Activated T-helper 1 cell treated with anti-CD3 and anti-CD28 coated beads, Interleukin-12 subunit alpha, Interleukin-12 subunit beta, Interleukin-2, Interleukin-4 antibody, amounts not matched to agents 30 ng/mL and 10 ng/mL and 1 ng/mL, durations not matched to agents 14 hours and 24 hours and 36 hours (primary cell): ENCODE measurements around the gene SUGCT. TPM values are rescaled to one million over a fixed set of nuclear protein-coding genes. Genes with fewer than 3 reads are reported as not detected.

Source experiments
- DNase-seq: peaks from one replicate; pipeline ENCODE4 v3.0.0; 2021; ENCODE audit warnings: low spot score
- H3K27ac Mint-ChIP-seq: one replicate; pipeline ENCODE4 v1.8.0; 2021; ENCODE audit warnings: mild to moderate bottlenecking, mixed read lengths
- H3K27me3 Mint-ChIP-seq: one replicate; pipeline ENCODE4 v1.8.0; 2022; ENCODE audit warnings: mild to moderate bottlenecking, moderate library complexity, mixed read lengths; ENCODE audit not compliant: insufficient read depth
- H3K36me3 Mint-ChIP-seq: one replicate; pipeline ENCODE4 v1.8.0; 2021; ENCODE audit warnings: low read depth, mixed read lengths
- H3K4me1 Mint-ChIP-seq: one replicate; pipeline ENCODE4 v1.8.0; 2021; ENCODE audit warnings: low read depth, mixed read lengths
- H3K4me3 Mint-ChIP-seq: one replicate; pipeline ENCODE4 v1.8.0; 2021; ENCODE audit warnings: mild to moderate bottlenecking, moderate library complexity, mixed read lengths
- H3K9me3 Mint-ChIP-seq: one replicate; pipeline ENCODE4 v1.8.0; 2021; ENCODE audit warnings: mixed read lengths
- intact Hi-C: fragments of 100-400 bp; cut with micrococcal nuclease; formaldehyde crosslinking; loops from one replicate; pipeline ENCODE4 v1.15.1; 2024
- total RNA-seq: library from RNA; stranded (reverse); gene quantifications from 2 replicates; pipeline ENCODE4 v1.2.3, GENCODE V29; 2022

The SUGCT gene
- total RNA-seq, 1 donor from 2014 or later = not detected

- Mint-ChIP-seq H3K9me3 (no peaks in the 10 kb centered on the region), H3K27me3 (no peaks in the 10 kb centered on the region), H3K36me3 (no peaks in the 10 kb centered on the region), H3K27ac (no peak overlapping the region), H3K4me3 (no peak overlapping the region), H3K4me1 (no peaks in the 10 kb centered on the region)
- intact Hi-C loops = no loop called here
- no peak for DNase-seq
These were observed 284.2 kb downstream of the SUGCT start for GRCh38 chr7:40418983-40419382.

- no peaks in the 10 kb centered on the region for H3K36me3 Mint-ChIP-seq
- intact Hi-C loops = no loop called here
- no peaks in the 10 kb centered on the region for H3K4me1 Mint-ChIP-seq
- H3K9me3 Mint-ChIP-seq = no peaks in the 10 kb centered on the region
- no peak overlapping the region for H3K4me3 Mint-ChIP-seq
- H3K27me3 Mint-ChIP-seq = no peaks in the 10 kb centered on the region
- H3K27ac Mint-ChIP-seq = no peak overlapping the region
- no peak for DNase-seq
These were observed 285.0 kb downstream of the SUGCT start for GRCh38 chr7:40419806-40420205.

- Mint-ChIP-seq H3K9me3 (no peaks in the 10 kb centered on the region), H3K27ac (no peak overlapping the region), H3K36me3 (no peaks in the 10 kb centered on the region), H3K4me1 (no peaks in the 10 kb centered on the region), H3K27me3 (no peaks in the 10 kb centered on the region), H3K4me3 (no peak overlapping the region)
- intact Hi-C loops = no loop called here
- no peak for DNase-seq
These were observed 286.6 kb downstream of the SUGCT start for GRCh38 chr7:40421433-40421832.

DNA sequence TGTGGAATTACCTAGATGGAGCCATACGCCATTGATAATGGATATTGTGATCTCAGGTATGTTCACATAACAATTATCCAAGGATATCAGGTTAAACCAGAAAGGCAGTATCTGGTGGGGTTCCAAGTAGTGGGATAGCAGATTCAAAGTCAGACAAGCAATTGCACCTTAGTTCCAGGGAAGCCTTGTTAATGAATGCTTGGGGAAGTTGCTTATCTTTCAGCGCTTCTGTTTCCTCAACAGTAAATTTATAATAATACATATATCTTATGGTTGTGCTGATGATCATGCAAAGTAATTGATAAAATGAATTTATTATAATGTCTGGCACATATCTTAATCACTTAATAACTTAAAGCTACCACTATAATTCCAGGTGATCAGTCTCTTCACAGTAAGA lies 290.9 kb downstream of the SUGCT start:
- H3K36me3 Mint-ChIP-seq = no peaks in the 10 kb centered on the region
- no peak overlapping the region for H3K4me3 Mint-ChIP-seq
- no peaks in the 10 kb centered on the region for H3K4me1 Mint-ChIP-seq
- intact Hi-C loops = no loop called here
- no peaks in the 10 kb centered on the region for H3K9me3 Mint-ChIP-seq
- H3K27me3 Mint-ChIP-seq = no peaks in the 10 kb centered on the region
- H3K27ac Mint-ChIP-seq = no peak overlapping the region
- no peak for DNase-seq

DNA sequence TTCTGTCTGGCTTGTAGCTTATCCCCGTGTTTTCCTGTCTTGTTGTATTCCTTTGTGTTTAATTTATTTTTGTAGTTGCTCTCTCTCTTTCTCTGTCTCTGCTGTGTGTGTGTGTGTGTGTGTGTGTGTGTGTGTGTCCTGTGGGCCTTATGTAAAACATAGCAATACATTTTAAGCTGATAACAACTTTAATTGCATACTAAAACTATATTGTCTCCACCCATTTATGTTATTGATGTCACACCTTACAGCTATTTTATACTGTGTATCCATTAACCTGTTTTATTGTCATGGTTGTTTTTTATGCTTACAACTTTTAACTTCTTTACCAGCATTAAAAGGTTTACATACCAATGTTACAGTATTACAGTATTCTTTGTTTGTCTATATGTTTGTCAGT lies 293.6 kb downstream of the SUGCT start:
- H3K27ac Mint-ChIP-seq = no peak overlapping the region
- no peaks in the 10 kb centered on the region for H3K27me3 Mint-ChIP-seq
- no peak overlapping the region for H3K4me3 Mint-ChIP-seq
- no peak for DNase-seq
- H3K9me3 Mint-ChIP-seq = peaks cover 3% of the 10 kb centered on the region
- no peaks in the 10 kb centered on the region for H3K36me3 Mint-ChIP-seq
- intact Hi-C loops = no loop called here
- H3K4me1 Mint-ChIP-seq = no peaks in the 10 kb centered on the region

GRCh38 chr7:40429826-40430225 lies 295.0 kb downstream of the SUGCT start:
- no peaks in the 10 kb centered on the region for H3K36me3 Mint-ChIP-seq
- intact Hi-C loops = no loop called here
- H3K4me3 Mint-ChIP-seq = no peak overlapping the region
- H3K27me3 Mint-ChIP-seq = no peaks in the 10 kb centered on the region
- no peaks in the 10 kb centered on the region for H3K4me1 Mint-ChIP-seq
- H3K9me3 Mint-ChIP-seq = peaks cover 3% of the 10 kb centered on the region
- H3K27ac Mint-ChIP-seq = no peak overlapping the region
- DNase-seq = no peak

DNA sequence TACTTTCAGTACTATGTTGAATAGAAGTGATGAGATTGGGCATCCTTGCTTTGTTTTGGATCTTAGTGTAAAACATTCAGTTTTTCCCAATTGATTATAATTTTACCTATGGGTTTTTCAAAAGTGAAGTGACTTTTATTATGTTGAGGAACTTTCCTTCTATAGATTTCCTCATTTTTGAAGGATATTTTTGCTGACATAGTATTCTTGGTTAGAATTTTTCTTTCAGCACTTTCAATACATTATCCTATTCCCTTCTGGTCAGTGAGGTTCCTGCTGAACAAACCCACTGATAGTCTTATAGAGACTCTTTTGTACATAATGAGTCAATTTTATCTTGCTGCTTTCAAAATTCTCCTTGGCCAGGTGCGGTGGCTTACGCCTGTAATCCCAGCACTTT lies 297.2 kb downstream of the SUGCT start:
- intact Hi-C loops = no loop called here
- H3K4me1 Mint-ChIP-seq = no peaks in the 10 kb centered on the region
- no peaks in the 10 kb centered on the region for H3K27me3 Mint-ChIP-seq
- no peak overlapping the region for H3K27ac Mint-ChIP-seq
- no peak for DNase-seq
- peaks cover 3% of the 10 kb centered on the region for H3K9me3 Mint-ChIP-seq
- H3K36me3 Mint-ChIP-seq = no peaks in the 10 kb centered on the region
- no peak overlapping the region for H3K4me3 Mint-ChIP-seq

DNA sequence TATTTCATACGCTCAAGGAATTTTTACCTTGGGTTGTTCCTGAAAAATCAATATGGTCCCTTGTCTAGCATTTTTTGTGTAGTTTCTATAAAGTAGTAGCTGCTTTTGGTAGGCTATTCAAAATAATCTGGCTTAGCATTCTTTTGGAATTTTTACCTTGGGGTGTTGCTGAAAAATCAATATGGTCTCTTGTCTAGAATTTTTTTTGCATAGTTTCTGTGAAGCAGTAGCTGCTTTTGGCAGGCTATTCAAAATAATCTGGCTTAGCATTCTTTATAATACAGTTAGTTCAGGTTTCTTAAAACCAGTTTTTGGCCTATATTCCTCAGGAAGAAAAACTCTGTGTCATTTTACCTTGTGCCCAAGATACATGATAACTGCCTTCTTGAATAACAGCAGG lies 301.9 kb downstream of the SUGCT start:
- no peaks in the 10 kb centered on the region for H3K4me1 Mint-ChIP-seq
- H3K9me3 Mint-ChIP-seq = peaks cover 3% of the 10 kb centered on the region
- intact Hi-C loops = no loop called here
- H3K27ac Mint-ChIP-seq = no peak overlapping the region
- H3K4me3 Mint-ChIP-seq = no peak overlapping the region
- no peaks in the 10 kb centered on the region for H3K36me3 Mint-ChIP-seq
- no peaks in the 10 kb centered on the region for H3K27me3 Mint-ChIP-seq
- no peak for DNase-seq

GRCh38 chr7:40437498-40437897 lies 302.7 kb downstream of the SUGCT start:
- intact Hi-C loops = no loop called here
- Mint-ChIP-seq H3K4me3 (no peak overlapping the region), H3K36me3 (no peaks in the 10 kb centered on the region), H3K27ac (no peak overlapping the region), H3K4me1 (no peaks in the 10 kb centered on the region), H3K9me3 (peaks cover 3% of the 10 kb centered on the region), H3K27me3 (no peaks in the 10 kb centered on the region)
- no peak for DNase-seq

DNA sequence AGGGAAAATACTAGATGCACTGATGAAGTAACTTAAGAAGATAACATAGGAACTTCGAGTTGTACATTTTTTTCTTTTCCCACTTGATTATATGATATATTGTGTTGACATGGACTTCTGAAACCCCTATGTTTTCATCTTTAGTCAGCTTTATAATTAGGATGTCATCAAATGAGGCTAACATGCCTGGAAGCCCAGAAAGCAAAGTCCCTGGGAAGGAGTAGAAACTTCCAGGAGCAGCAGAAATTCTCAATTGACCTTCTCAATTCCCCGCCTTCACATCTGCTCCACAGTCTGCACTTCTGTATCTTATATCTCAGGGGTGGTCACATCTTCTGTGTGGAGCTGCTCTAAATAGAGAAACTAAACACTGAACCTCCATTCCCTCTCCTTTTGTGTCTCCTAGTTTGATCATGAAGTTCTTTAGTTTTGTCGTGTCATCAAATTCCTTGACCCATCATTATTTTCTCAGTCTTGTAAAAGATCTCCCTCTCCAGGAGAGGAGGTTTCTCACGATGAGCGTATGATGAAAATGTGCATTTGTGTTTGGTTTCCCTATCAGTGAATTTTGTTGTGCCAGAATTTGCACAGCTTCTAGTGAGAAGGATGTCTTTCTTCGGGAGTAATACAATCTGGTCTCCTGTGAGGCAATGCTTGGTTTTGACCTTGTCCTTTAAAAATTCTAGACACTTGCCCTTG lies 303.3 kb downstream of the SUGCT start:
- Mint-ChIP-seq H3K36me3 (no peaks in the 10 kb centered on the region), H3K4me1 (no peaks in the 10 kb centered on the region), H3K27ac (no peak overlapping the region), H3K27me3 (no peaks in the 10 kb centered on the region), H3K9me3 (no peaks in the 10 kb centered on the region), H3K4me3 (no peak overlapping the region)
- no peak for DNase-seq
- intact Hi-C loops = no loop called here

DNA sequence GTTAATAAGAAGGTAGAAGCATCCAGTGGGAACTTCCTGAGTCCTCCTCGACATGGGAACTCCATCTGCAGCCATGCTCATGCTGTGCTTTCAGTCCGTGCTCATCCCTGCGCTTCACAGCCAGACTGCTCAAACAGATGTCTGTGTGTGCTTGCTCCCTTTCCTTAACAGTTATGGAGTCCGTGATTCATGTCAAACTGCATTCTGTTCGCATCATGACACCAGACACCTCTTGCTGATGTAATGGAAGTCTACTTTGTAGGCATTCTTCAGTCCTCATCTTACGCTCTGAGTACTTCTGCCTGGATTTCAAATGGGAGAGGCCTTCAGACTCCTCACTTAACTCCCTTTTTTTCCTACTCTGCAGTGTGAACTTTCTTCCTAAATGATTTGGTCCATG lies 304.9 kb downstream of the SUGCT start:
- Mint-ChIP-seq H3K4me1 (no peaks in the 10 kb centered on the region), H3K36me3 (no peaks in the 10 kb centered on the region), H3K9me3 (no peaks in the 10 kb centered on the region), H3K4me3 (no peak overlapping the region), H3K27ac (no peak overlapping the region), H3K27me3 (no peaks in the 10 kb centered on the region)
- no peak for DNase-seq
- intact Hi-C loops = no loop called here

- intact Hi-C loops = no loop called here
- H3K9me3 Mint-ChIP-seq = no peaks in the 10 kb centered on the region
- no peaks in the 10 kb centered on the region for H3K4me1 Mint-ChIP-seq
- peaks cover 1% of the 10 kb centered on the region for H3K27me3 Mint-ChIP-seq
- no peak overlapping the region for H3K27ac Mint-ChIP-seq
- DNase-seq = no peak
- H3K36me3 Mint-ChIP-seq = no peaks in the 10 kb centered on the region
- no peak overlapping the region for H3K4me3 Mint-ChIP-seq
These were observed 312.5 kb downstream of the SUGCT start for GRCh38 chr7:40447345-40447744.

DNA sequence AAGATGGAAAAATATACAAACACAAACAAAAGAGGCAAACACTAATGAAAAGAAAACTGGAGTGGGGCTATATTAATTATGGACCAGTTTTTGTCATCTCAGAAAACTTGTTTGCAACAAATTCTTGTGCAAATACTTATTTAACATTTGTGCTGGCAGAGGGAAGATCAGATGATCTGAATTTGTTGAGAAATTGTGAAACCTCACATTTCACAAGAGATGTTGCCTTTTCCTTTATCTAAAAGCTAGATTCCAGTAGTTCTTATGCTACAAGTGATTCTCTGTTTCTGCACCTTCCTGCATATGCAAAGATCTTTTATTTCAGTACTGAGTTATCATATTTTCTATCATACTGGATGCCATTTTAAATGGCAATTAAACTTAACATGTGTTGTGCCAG lies 320.7 kb downstream of the SUGCT start:
- Mint-ChIP-seq H3K9me3 (no peaks in the 10 kb centered on the region), H3K27ac (no peak overlapping the region), H3K27me3 (peaks cover 1% of the 10 kb centered on the region), H3K4me3 (no peak overlapping the region), H3K36me3 (no peaks in the 10 kb centered on the region), H3K4me1 (no peaks in the 10 kb centered on the region)
- intact Hi-C loops = no loop called here
- DNase-seq = no peak
